Esophagus muscularis mucosa (tissue), 4 donors: Measurements from ENCODE around the gene IL31. TPM values are rescaled to one million over a fixed set of nuclear protein-coding genes. Genes with fewer than 3 reads are reported as not detected.

ENCODE experiments used
- DNase-seq: peaks from one replicate; pipeline ENCODE4 v3.0.0-alpha.2; 2017; ENCODE audit errors: extremely low spot score
- H3K27ac ChIP-seq, 4 donors: fragments of 200-600 bp; sonication (generic); replicated peaks in 1 of 4; 1 replicate in 3 of 4; 2 replicates in 1 of 4; pipeline ENCODE4 v1.5.1; 2016 to 2019; ENCODE audit warnings: mild to moderate bottlenecking in 1 of 4
- H3K27me3 ChIP-seq, 4 donors: fragments of 200-600 bp; sonication (generic); one replicate each; pipeline versions ENCODE4 v1.5.1 to v1.6.0; 2016 to 2019
- H3K36me3 ChIP-seq, 4 donors: fragments of 200-600 bp; sonication (generic); one replicate each; pipeline ENCODE4 v1.5.1; 2016 to 2019
- H3K4me1 ChIP-seq, 4 donors: fragments of 200-600 bp; sonication (generic); one replicate each; pipeline ENCODE4 v1.5.1; 2016 to 2019
- H3K4me3 ChIP-seq, 4 donors: fragments of 200-600 bp; sonication (generic); 1 replicate in 2 of 4; 2 replicates in 2 of 4; pipeline ENCODE4 v1.5.1; 2016 to 2019; ENCODE audit warnings: mild to moderate bottlenecking in 4 of 4, moderate library complexity in 1 of 4
- H3K9me3 ChIP-seq, 4 donors: fragments of 200-600 bp; sonication (generic); 1 replicate in 3 of 4; 2 replicates in 1 of 4; pipeline ENCODE4 v1.5.1; 2016 to 2019
- CTCF ChIP-seq, 3 experiments: fragments of 200-600 bp in 2 of 3; fragments of 450-650 bp in 1 of 3; sonication (generic) in 2 of 3; IDR thresholded peaks; one replicate each; pipeline ENCODE4 v1.5.1; 2017 to 2019; ENCODE audit warnings: antibody characterized with exemption in 3 of 3, mild to moderate bottlenecking in 2 of 3, moderate library complexity in 1 of 3
- EP300 ChIP-seq: sonication (generic); formaldehyde crosslinking; IDR thresholded peaks from one replicate; pipeline ENCODE4 v1.6.1; 2017; ENCODE audit warnings: antibody characterized with exemption
- POLR2A ChIP-seq: fragments of 450-650 bp; IDR thresholded peaks from one replicate; pipeline ENCODE4 v1.6.1; 2017; ENCODE audit warnings: antibody characterized with exemption, moderate library complexity, mild to moderate bottlenecking, low read depth
- POLR2AphosphoS5 ChIP-seq, 2 donors: sonication (generic); formaldehyde crosslinking; IDR thresholded peaks; one replicate each; pipeline ENCODE4 v1.6.1; 2017; ENCODE audit warnings: antibody characterized with exemption in 2 of 2
- WGBS: methylation state at CpG from one replicate; pipeline ENCODE4 v1.1.5; 2018; 5-methylcytosine and 5-hydroxymethylcytosine counted together
- intact Hi-C: fragments of 100-400 bp; cut with DNase I; formaldehyde crosslinking; loops from one replicate; pipeline ENCODE4 v1.15.1; 2023
- total RNA-seq, 4 donors: library from RNA; depleted of rRNA; stranded (reverse); fragments of >200 nt; gene quantifications; one replicate each; pipeline versions ENCODE4 v1.1.0 to v1.2.1, GENCODE V29; 2016

The IL31 gene
- total RNA-seq, result not detected

GRCh38 chr12:122174155-122174845 is at the start of gene IL31:
Gene IL31, minus strand, starts transcription at chr12:122174221. Its CDS starts 49 bp downstream, at chr12:122174172.
- peak; percentile 86 for DNase-seq
- Histone ChIP-seq H3K4me1 (no peaks in the 10 kb centered on the region), H3K27me3 (peaks cover 0 to 16% (median 0%) of the 10 kb centered on the region in 4 donors), H3K4me3 (no peak within 1 kb of the TSS), H3K27ac (no peak within 1 kb of the TSS), H3K36me3 (no peaks in the 10 kb centered on the region), H3K9me3 (no peaks in the 10 kb centered on the region)
- TF ChIP-seq CTCF (IDR thresholded peaks at IDR 0.05) (no peak), POLR2AphosphoS5 (IDR thresholded peaks at IDR 0.05) (no peak), POLR2A (no peak), EP300 (no peak)
- WGBS, result 93% methylated on average over 17 of the region's 17 CpGs
- intact Hi-C loops, result no loop called here

DNA sequence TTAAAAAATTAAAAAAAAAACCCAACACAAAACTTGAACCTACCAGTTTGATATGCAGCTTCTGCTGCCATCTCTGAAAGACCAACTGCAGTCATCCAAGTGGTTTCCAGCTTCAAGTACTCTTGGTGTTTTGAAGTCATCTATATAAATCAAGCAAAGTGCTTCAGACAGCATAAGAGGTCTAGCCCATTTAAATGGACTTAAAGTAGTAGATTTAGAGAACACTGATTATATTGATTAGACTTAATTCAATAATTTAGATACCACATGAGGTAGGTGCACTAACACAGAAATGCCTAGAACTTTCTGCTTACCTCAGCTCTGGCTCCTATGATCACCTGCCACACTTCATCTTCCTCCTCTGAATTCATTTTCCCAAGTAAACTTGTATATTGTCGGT is 42.4 kb upstream of the IL31 start:
- Histone ChIP-seq H3K27me3 (no peaks in the 10 kb centered on the region), H3K27ac (no peak overlapping the region), H3K9me3 (no peaks in the 10 kb centered on the region), H3K4me3 (no peak overlapping the region), H3K4me1 (no peaks in the 10 kb centered on the region), H3K36me3 (peaks cover 65 to 99% (median 91%) of the 10 kb centered on the region in 4 donors)
- intact Hi-C loops, result no loop called here
- 92% methylated on average over 1 of the region's 1 CpG for WGBS
- no peak for TF ChIP-seq EP300
- TF ChIP-seq POLR2AphosphoS5 (IDR thresholded peaks at IDR 0.05), result no peak
- no peak for TF ChIP-seq CTCF (IDR thresholded peaks at IDR 0.05)
- TF ChIP-seq POLR2A, result no peak
- no peak for DNase-seq

GRCh38 chr12:122215771-122216170 is 41.8 kb upstream of the IL31 start:
- Histone ChIP-seq H3K9me3 (no peaks in the 10 kb centered on the region), H3K27me3 (no peaks in the 10 kb centered on the region), H3K4me3 (no peak overlapping the region), H3K36me3 (peaks cover 70 to 99% (median 90%) of the 10 kb centered on the region in 4 donors), H3K27ac (no peak overlapping the region), H3K4me1 (no peaks in the 10 kb centered on the region)
- TF ChIP-seq POLR2A (no peak), EP300 (no peak), POLR2AphosphoS5 (IDR thresholded peaks at IDR 0.05) (no peak), CTCF (IDR thresholded peaks at IDR 0.05) (no peak)
- DNase-seq, result no peak
- 63% methylated on average over 5 of the region's 5 CpGs for WGBS
- intact Hi-C loops, result no loop called here

DNA sequence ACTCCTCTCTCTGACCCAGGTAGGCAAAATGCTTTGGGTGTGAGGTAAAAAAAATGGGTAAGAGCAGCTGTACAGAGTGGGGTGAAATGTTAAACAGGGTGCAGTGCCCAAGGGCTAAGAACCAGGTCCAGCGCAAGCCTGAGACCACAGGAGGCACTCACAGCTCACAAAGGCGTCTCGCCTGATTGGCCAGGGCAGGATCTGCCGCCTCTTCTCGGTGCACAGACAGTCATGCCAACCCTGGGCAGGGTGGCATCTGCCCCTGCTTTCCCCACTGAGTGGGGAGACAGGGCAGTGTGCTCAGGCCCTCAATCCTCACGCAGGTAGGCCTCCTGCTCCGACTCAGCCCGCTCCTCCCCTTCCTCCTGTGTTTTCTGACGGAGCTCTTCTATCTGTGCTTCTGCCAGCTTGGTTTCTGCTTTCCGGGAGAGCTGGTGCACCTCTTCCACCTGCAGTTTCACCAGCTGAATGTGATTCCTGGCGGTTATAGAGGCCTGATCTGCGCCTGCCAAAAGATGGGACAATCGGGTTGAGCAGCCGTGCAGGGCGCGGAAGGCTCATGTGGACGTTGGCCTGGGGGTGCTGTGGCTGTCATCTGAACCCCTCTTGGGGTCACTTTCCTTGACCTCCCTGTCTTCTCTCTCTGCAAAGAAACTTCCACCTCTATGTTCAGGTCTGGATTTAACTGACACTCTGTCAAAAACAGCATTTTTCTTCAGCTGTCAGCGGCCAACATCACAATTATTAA is 34.2 kb upstream of the IL31 start:
- 89% methylated on average over 18 of the region's 18 CpGs for WGBS
- Histone ChIP-seq H3K27ac (no peak overlapping the region), H3K4me1 (peaks cover 9 to 28% (median 16%) of the 10 kb centered on the region in 4 donors), H3K4me3 (no peak overlapping the region), H3K9me3 (no peaks in the 10 kb centered on the region), H3K36me3 (peaks cover 47 to 70% (median 62%) of the 10 kb centered on the region in 4 donors), H3K27me3 (peaks cover 2 to 28% (median 16%) of the 10 kb centered on the region in 4 donors)
- intact Hi-C loops, result no loop called here
- DNase-seq, result no peak
- no peak for TF ChIP-seq POLR2AphosphoS5 (IDR thresholded peaks at IDR 0.05)
- no peak for TF ChIP-seq EP300
- no peak for TF ChIP-seq POLR2A
- no peak for TF ChIP-seq CTCF (IDR thresholded peaks at IDR 0.05)
